Caco-2 (cell line): ENCODE results near the gene MRFAP1L1. TPM values are rescaled to one million over a fixed set of nuclear protein-coding genes. Genes with fewer than 3 reads are reported as not detected.
"Not testable (repeated sequence)": the region's sequence is repeated elsewhere in the genome, so short reads cannot be mapped to it uniquely, and the experiment has no call there.

Experiments
- BruUV-seq: library from RNA; stranded (reverse); fragments of 400-500 nt; replicated peaks from 2 replicates; lab custom pipeline; 2021; lab: Mats Ljungman, UMichigan
- CTCF ChIA-PET: fragments of 300-600 bp; sonication (Branson Sonifier 250); formaldehyde crosslinking; loops from one replicate; lab custom pipeline; 2022; ENCODE audit warnings: antibody characterized with exemption; lab: Charles Lee
- POLR2A ChIA-PET: fragments of 300-600 bp; sonication (Branson Sonifier 250); formaldehyde crosslinking; loops from one replicate; lab custom pipeline; 2022; ENCODE audit warnings: antibody characterized with exemption; lab: Charles Lee
- DNase-seq, 2 experiments: peaks; one replicate each; pipeline versions ENCODE4 v3.0.0 to v3.0.0-alpha.2; 2020 to 2022
- H3K27me3 ChIP-seq: replicated peaks from 2 replicates; pipeline ENCODE4 v1.6.0; 2011; ENCODE audit warnings: low read length; ENCODE audit not compliant: control insufficient read depth, insufficient read depth
- H3K36me3 ChIP-seq: 2 replicates; pipeline ENCODE4 v1.5.1; 2011; ENCODE audit warnings: low read length; ENCODE audit not compliant: control insufficient read depth, insufficient read depth
- H3K4me1 ChIP-seq: fragments of 250-450 bp; sonication (Bioruptor Pico); 2 replicates; pipeline ENCODE4 v1.5.1; 2020; ENCODE audit warnings: mild to moderate bottlenecking
- H3K4me3 ChIP-seq: 2 replicates; pipeline ENCODE4 v1.5.1; 2011; ENCODE audit warnings: low read depth, mild to moderate bottlenecking, control low read depth, low read length
- H3K9me3 ChIP-seq: fragments of 250-450 bp; sonication (Bioruptor Pico); 2 replicates; pipeline ENCODE4 v1.5.1; 2020; ENCODE audit warnings: mild to moderate bottlenecking, moderate library complexity
- H3K27ac Mint-ChIP-seq: one replicate; pipeline ENCODE4 v1.8.0; 2022; ENCODE audit warnings: mixed read lengths; ENCODE audit not compliant: unreplicated experiment
- H3K27me3 Mint-ChIP-seq: one replicate; pipeline ENCODE4 v1.8.0; 2022; ENCODE audit warnings: mixed read lengths; ENCODE audit not compliant: insufficient read depth, unreplicated experiment
- H3K36me3 Mint-ChIP-seq: one replicate; pipeline ENCODE4 v1.8.0; 2022; ENCODE audit warnings: mild to moderate bottlenecking, mixed read lengths; ENCODE audit not compliant: insufficient read depth, unreplicated experiment
- H3K4me1 Mint-ChIP-seq: one replicate; pipeline ENCODE4 v1.8.0; 2022; ENCODE audit warnings: low read depth, mixed read lengths; ENCODE audit not compliant: unreplicated experiment
- H3K4me3 Mint-ChIP-seq: one replicate; pipeline ENCODE4 v1.8.0; 2022; ENCODE audit warnings: mild to moderate bottlenecking, moderate library complexity, mixed read lengths; ENCODE audit not compliant: unreplicated experiment
- H3K9me3 Mint-ChIP-seq: one replicate; pipeline ENCODE4 v1.8.0; 2022; ENCODE audit warnings: mixed read lengths; ENCODE audit not compliant: unreplicated experiment
- intact Hi-C: fragments of 100-400 bp; cut with micrococcal nuclease; formaldehyde crosslinking; loops from one replicate; pipeline ENCODE4 v1.10.0; 2022; ENCODE audit not compliant: unreplicated experiment
- total RNA-seq: library from RNA; stranded (reverse); gene quantifications from 2 replicates; pipeline ENCODE4 v1.2.3, GENCODE V29; 2022
- TF ChIP-seq, protein P1 (sequence below), 2 experiments: fragments of 200-600 bp in 1 of 2; IDR thresholded peaks; 1 replicate in 1 of 2; 2 replicates in 1 of 2; pipeline versions ENCODE4 v1.5.1 to v1.8.0; 2011 to 2022; ENCODE audit warnings: antibody characterized with exemption in 1 of 2, control low read depth in 1 of 2, inconsistent platforms in 1 of 2, low read depth in 1 of 2, low read length in 1 of 2, mild to moderate bottlenecking in 1 of 2, moderate library complexity in 1 of 2; ENCODE audit not compliant: insufficient read depth in 1 of 2, severe bottlenecking in 1 of 2, unreplicated experiment in 1 of 2

Gene MRFAP1L1
- total RNA-seq, 1 experiment from 2014 or later = 47.5 TPM

DNA sequence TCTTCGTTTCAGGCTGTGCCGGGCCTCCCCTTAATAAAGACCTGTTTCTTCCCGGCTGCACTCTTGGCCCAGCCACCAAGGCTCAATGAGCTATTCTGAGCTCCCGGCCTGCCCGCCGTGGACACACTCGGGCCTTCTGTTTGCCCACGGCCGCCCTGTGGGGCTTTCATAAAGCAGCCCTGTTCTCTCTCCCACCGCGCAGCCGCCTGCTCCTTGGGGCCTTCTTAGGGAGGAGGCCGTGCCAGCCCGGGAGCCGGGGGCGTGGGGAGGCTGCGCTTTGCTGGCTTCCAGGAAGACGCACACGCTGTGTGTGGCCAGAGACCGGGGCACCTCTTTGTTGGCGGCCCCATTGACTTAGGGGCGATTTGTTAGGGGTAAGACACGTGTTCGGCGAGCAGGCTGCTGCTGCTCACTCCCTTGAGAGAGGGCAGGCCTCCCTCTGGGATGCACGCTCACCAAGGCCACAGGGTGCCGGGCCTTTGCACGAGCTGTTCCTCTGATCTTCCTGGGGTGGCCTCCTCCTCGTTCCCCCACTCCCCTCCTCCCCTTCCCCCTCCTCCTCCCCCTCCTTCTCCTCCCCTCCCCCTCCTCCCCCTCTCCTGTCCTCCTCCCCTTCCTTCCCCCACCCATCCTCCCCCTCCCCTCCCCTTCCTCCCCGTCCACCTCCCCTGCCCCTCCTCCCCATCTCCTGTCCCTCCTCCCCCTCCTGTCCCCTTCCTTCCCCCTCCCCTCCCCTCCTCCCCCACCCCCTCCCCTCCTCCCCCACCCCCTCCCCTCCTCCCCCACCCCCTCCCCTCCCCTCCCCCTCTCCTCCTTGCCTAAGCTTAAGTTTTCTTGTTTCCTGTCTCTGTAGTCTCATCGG lies 17.6 kb upstream of the MRFAP1L1 start:
- ChIA-PET CTCF (no interaction called here), POLR2A (no interaction called here)
- Mint-ChIP-seq H3K27me3 (no peaks in the 10 kb centered on the region), H3K4me1 (no peaks in the 10 kb centered on the region), H3K36me3 (no peaks in the 10 kb centered on the region), H3K4me3 (no peak overlapping the region), H3K9me3 (no peaks in the 10 kb centered on the region), H3K27ac (no peak overlapping the region)
- Histone ChIP-seq H3K4me1 (peaks cover under 1% of the 10 kb centered on the region; the same call in 1 of the 2 replicates), H3K36me3 (no peaks in the 10 kb centered on the region), H3K4me3 (no peak overlapping the region), H3K9me3 (no peaks in the 10 kb centered on the region), H3K27me3 (no peaks in the 10 kb centered on the region)
- TF ChIP-seq, protein P1, sequence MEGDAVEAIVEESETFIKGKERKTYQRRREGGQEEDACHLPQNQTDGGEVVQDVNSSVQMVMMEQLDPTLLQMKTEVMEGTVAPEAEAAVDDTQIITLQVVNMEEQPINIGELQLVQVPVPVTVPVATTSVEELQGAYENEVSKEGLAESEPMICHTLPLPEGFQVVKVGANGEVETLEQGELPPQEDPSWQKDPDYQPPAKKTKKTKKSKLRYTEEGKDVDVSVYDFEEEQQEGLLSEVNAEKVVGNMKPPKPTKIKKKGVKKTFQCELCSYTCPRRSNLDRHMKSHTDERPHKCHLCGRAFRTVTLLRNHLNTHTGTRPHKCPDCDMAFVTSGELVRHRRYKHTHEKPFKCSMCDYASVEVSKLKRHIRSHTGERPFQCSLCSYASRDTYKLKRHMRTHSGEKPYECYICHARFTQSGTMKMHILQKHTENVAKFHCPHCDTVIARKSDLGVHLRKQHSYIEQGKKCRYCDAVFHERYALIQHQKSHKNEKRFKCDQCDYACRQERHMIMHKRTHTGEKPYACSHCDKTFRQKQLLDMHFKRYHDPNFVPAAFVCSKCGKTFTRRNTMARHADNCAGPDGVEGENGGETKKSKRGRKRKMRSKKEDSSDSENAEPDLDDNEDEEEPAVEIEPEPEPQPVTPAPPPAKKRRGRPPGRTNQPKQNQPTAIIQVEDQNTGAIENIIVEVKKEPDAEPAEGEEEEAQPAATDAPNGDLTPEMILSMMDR (IDR thresholded peaks at IDR 0.05; ENCODE audit: insufficient read depth in 1 of 2, low read depth in 1 of 2, low read length in 1 of 2, severe bottlenecking in 1 of 2, unreplicated experiment in 1 of 2) = no peak
- DNase-seq = no peak
- BruUV-seq = no TSS peak
- intact Hi-C loops = no loop called here

DNA sequence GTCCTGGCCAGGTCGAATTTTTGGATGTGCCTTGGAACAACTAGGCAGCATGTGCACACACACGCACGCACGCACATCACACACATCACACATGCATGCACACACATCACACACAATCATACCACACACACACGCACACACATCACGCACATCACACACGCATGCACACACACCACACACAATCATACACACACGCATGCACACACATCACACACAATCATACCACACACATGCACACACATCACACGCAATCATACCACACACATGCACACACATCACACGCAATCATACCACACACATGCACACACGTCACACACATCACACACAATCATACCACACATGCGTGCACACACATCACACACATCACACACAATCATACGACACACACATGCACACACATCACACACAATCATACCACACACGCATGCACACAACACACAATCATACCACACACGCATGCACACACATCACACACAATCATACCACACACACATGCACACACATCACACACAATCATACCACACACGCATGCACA lies 15.8 kb upstream of the MRFAP1L1 start:
- POLR2A ChIA-PET, CTCF ChIA-PET, H3K4me3 ChIP-seq, H3K36me3 ChIP-seq, H3K4me1 Mint-ChIP-seq, BruUV-seq, H3K27ac Mint-ChIP-seq, H3K4me3 Mint-ChIP-seq, H3K9me3 ChIP-seq, DNase-seq, H3K4me1 ChIP-seq, intact Hi-C loops, H3K9me3 Mint-ChIP-seq, H3K27me3 ChIP-seq, H3K27me3 Mint-ChIP-seq, H3K36me3 Mint-ChIP-seq: not testable (repeated sequence)

DNA sequence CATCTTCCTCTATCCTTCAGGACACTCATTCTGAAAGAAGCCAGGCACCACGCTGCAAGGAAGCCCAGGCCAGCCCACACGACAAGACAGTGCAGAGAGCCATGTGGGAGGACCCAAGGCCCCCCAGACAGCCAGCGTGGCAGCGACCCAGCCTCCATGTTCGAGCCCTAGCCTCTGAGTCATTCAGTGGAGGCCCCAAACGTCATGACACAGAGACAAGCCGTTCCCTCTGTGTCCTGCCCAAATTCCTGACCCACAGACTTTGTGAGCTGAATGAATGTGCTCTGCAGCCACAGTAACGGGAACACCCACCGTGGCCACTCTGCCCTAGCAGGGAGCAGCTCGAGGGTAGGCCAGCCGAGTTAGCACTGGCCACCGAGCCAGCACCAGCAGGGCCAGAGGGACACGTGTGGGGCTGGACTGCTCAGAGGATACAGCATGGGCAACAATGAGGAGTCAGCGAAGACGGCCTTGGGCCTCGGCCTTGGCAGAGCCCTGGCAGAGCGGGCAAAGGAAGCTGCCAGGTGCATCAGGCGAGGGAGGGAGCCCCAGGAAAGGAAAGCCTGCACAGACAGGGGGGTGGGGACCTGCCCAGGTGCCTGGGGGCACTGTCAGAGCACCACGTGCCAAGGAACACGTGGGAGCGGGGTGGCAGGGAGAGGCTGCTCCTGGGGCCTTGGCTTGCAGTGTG lies 14.9 kb upstream of the MRFAP1L1 start:
- POLR2A ChIA-PET = interaction anchor here (0.6 kb wide), 1 partner anchor 438 kb away, joined by 3 read pairs; no protein-coding TSS in a partner anchor
- no peaks in the 10 kb centered on the region for H3K36me3 Mint-ChIP-seq

More for the DNA sequence above, 14.9 kb upstream of the MRFAP1L1 start:
- Histone ChIP-seq H3K4me1 (no peaks in the 10 kb centered on the region), H3K9me3 (no peaks in the 10 kb centered on the region), H3K4me3 (no peak overlapping the region), H3K27me3 (no peaks in the 10 kb centered on the region), H3K36me3 (no peaks in the 10 kb centered on the region)
- TF ChIP-seq, protein P1 (IDR thresholded peaks at IDR 0.05; ENCODE audit: insufficient read depth in 1 of 2, low read depth in 1 of 2, low read length in 1 of 2, severe bottlenecking in 1 of 2, unreplicated experiment in 1 of 2) = no peak
- CTCF ChIA-PET = no interaction called here
- H3K4me1 Mint-ChIP-seq = no peaks in the 10 kb centered on the region
- no TSS peak for BruUV-seq
- H3K27me3 Mint-ChIP-seq = no peaks in the 10 kb centered on the region
- DNase-seq = no peak
- intact Hi-C loops = loop anchor here (5.0 kb wide), 2 partner anchors 58 to 358 kb away; partner anchors contain the start of gene KIAA0232
- H3K4me3 Mint-ChIP-seq = no peak overlapping the region
- H3K27ac Mint-ChIP-seq = no peak overlapping the region
- H3K9me3 Mint-ChIP-seq = no peaks in the 10 kb centered on the region
